Hepatocyte (in vitro differentiated cells): Measurements from ENCODE around the gene NTSR2. TPM values are rescaled to one million over a fixed set of nuclear protein-coding genes. Genes with fewer than 3 reads are reported as not detected.

ENCODE experiments used
- DNase-seq: peaks from one replicate; pipeline ENCODE4 v3.0.0-alpha.2; 2016; ENCODE audit warnings: low spot score
- H2AFZ ChIP-seq: fragments of 200-600 bp; sonication (generic); 2 replicates; pipeline ENCODE4 v1.6.0; 2016; ENCODE audit warnings: antibody characterized with exemption, mild to moderate bottlenecking
- H3K27ac ChIP-seq: fragments of 200-600 bp; sonication (generic); 2 replicates; pipeline ENCODE4 v1.5.1; 2016; ENCODE audit warnings: mild to moderate bottlenecking
- H3K27me3 ChIP-seq: fragments of 200-600 bp; sonication (generic); 2 replicates; pipeline ENCODE4 v1.6.1; 2016
- H3K36me3 ChIP-seq: fragments of 200-600 bp; sonication (generic); replicated peaks from 2 replicates; pipeline ENCODE4 v1.5.1; 2016; ENCODE audit warnings: low read depth; ENCODE audit not compliant: insufficient read depth
- H3K4me1 ChIP-seq: fragments of 200-600 bp; sonication (generic); 2 replicates; pipeline ENCODE4 v1.5.1; 2016; ENCODE audit warnings: mild to moderate bottlenecking, moderate library complexity; ENCODE audit not compliant: insufficient read depth
- H3K4me2 ChIP-seq: fragments of 200-600 bp; sonication (generic); 2 replicates; pipeline ENCODE4 v1.6.0; 2016
- H3K4me3 ChIP-seq: fragments of 200-600 bp; sonication (generic); 2 replicates; pipeline ENCODE4 v1.5.1; 2016; ENCODE audit warnings: mild to moderate bottlenecking
- H3K79me2 ChIP-seq: fragments of 200-600 bp; sonication (generic); 2 replicates; pipeline ENCODE4 v1.6.0; 2017; ENCODE audit warnings: mild to moderate bottlenecking
- H3K9me2 ChIP-seq: fragments of 200-600 bp; sonication (generic); replicated peaks from 2 replicates; pipeline ENCODE4 v1.6.0; 2017; ENCODE audit warnings: mild to moderate bottlenecking; ENCODE audit not compliant: insufficient read depth
- H3K9me3 ChIP-seq: fragments of 200-600 bp; sonication (generic); 2 replicates; pipeline ENCODE4 v1.5.1; 2016; ENCODE audit warnings: low read depth, mild to moderate bottlenecking
- H4K20me1 ChIP-seq: fragments of 200-600 bp; sonication (generic); 2 replicates; pipeline ENCODE4 v1.6.0; 2016; ENCODE audit warnings: mild to moderate bottlenecking; ENCODE audit not compliant: insufficient read depth, poor library complexity, severe bottlenecking
- CTCF ChIP-seq: fragments of 200-600 bp; sonication (generic); IDR thresholded peaks from 2 replicates; pipeline ENCODE4 v1.5.1; 2016; ENCODE audit warnings: antibody characterized with exemption, mild to moderate bottlenecking; ENCODE audit not compliant: poor library complexity
- EZH2 ChIP-seq: fragments of 200-600 bp; sonication (generic); IDR thresholded peaks from 2 replicates; pipeline ENCODE4 v1.6.1; 2016; ENCODE audit warnings: antibody characterized with exemption, mild to moderate bottlenecking, borderline replicate concordance
- EZH2phosphoT487 ChIP-seq: fragments of 200-600 bp; sonication (generic); IDR thresholded peaks from one replicate; pipeline ENCODE4 v1.6.1; 2018; ENCODE audit warnings: antibody characterized with exemption, mild to moderate bottlenecking, low read depth, moderate library complexity; ENCODE audit not compliant: unreplicated experiment, severe bottlenecking
- WGBS: methylation state at CpG from one replicate; pipeline ENCODE4 v1.1.6; 2016; ENCODE audit warnings: low lambda C conversion rate; ENCODE audit errors: missing lambda C conversion rate; 5-methylcytosine and 5-hydroxymethylcytosine counted together
- polyA plus RNA-seq: library from polyadenylated mRNA; unstranded; fragments of >200 nt; fragmentation: Nextera tagmentation; extraction: Ambion mirVana; gene quantifications from 2 replicates; pipeline ENCODE4 v1.2.1, GENCODE V29; 2016
- total RNA-seq: library from RNA; depleted of rRNA; stranded (reverse); fragments of >200 nt; gene quantifications from 2 replicates; pipeline ENCODE4 v1.2.3, GENCODE V29; 2014

The NTSR2 gene
- total and polyA plus RNA-seq, 2 experiments from 2014 or later = 0.28 TPM; not detected in 1

- Histone ChIP-seq H4K20me1 (no peaks in the 10 kb centered on the region), H3K4me3 (no peak overlapping the region), H3K36me3 (no peaks in the 10 kb centered on the region), H3K9me2 (no peaks in the 10 kb centered on the region), H3K9me3 (no peaks in the 10 kb centered on the region), H3K79me2 (no peaks in the 10 kb centered on the region), H3K27me3 (no peaks in the 10 kb centered on the region), H3K4me2 (no peak overlapping the region), H3K4me1 (no peaks in the 10 kb centered on the region), H3K27ac (no peak overlapping the region), H2AFZ (no peak overlapping the region)
- no peak for DNase-seq
- no peak for TF ChIP-seq CTCF
- TF ChIP-seq EZH2 = no peak
- no peak for TF ChIP-seq EZH2phosphoT487
- 94% methylated on average over 11 of the region's 11 CpGs for WGBS
Observed at GRCh38 chr2:11629215-11629614, 40.8 kb downstream of the NTSR2 start.

GRCh38 chr2:11628675-11629074 is 41.3 kb downstream of the NTSR2 start:
- H3K9me3 ChIP-seq = no peaks in the 10 kb centered on the region

GRCh38 chr2:11625671-11626070 is 44.3 kb downstream of the NTSR2 start:
- no peak for TF ChIP-seq EZH2
- TF ChIP-seq EZH2phosphoT487 = no peak
- no peak for TF ChIP-seq CTCF
- H4K20me1 ChIP-seq = no peaks in the 10 kb centered on the region
- no peaks in the 10 kb centered on the region for H3K79me2 ChIP-seq
- no peaks in the 10 kb centered on the region for H3K36me3 ChIP-seq
- no peak for DNase-seq
- no peaks in the 10 kb centered on the region for H3K9me3 ChIP-seq
- H3K9me2 ChIP-seq = no peaks in the 10 kb centered on the region
- H3K4me1 ChIP-seq = no peaks in the 10 kb centered on the region
- no peaks in the 10 kb centered on the region for H3K27me3 ChIP-seq
- no peak overlapping the region for H2AFZ ChIP-seq
- no peak overlapping the region for H3K4me3 ChIP-seq
- WGBS = 96% methylated on average over 10 of the region's 10 CpGs
- H3K4me2 ChIP-seq = no peak overlapping the region
- no peak overlapping the region for H3K27ac ChIP-seq

More at GRCh38 chr2:11628675-11629074, 41.3 kb downstream of the NTSR2 start:
- H3K4me1 ChIP-seq = no peaks in the 10 kb centered on the region
- WGBS = 94% methylated on average over 9 of the region's 9 CpGs
- H4K20me1 ChIP-seq = no peaks in the 10 kb centered on the region
- no peak overlapping the region for H3K27ac ChIP-seq
- no peak overlapping the region for H2AFZ ChIP-seq
- no peak for TF ChIP-seq EZH2phosphoT487
- no peak for TF ChIP-seq CTCF
- TF ChIP-seq EZH2 = no peak
- no peak for DNase-seq
- H3K36me3 ChIP-seq = no peaks in the 10 kb centered on the region
- H3K4me2 ChIP-seq = no peak overlapping the region
- no peaks in the 10 kb centered on the region for H3K27me3 ChIP-seq
- no peak overlapping the region for H3K4me3 ChIP-seq
- no peaks in the 10 kb centered on the region for H3K9me2 ChIP-seq
- H3K79me2 ChIP-seq = no peaks in the 10 kb centered on the region

- Histone ChIP-seq H3K27me3 (no peaks in the 10 kb centered on the region), H2AFZ (no peak overlapping the region)
Observed at GRCh38 chr2:11624893-11625292, 45.1 kb downstream of the NTSR2 start.

More at GRCh38 chr2:11624893-11625292, 45.1 kb downstream of the NTSR2 start:
- DNase-seq = no peak
- Histone ChIP-seq H3K27ac (no peak overlapping the region), H3K9me2 (no peaks in the 10 kb centered on the region), H4K20me1 (no peaks in the 10 kb centered on the region), H3K4me1 (no peaks in the 10 kb centered on the region), H3K79me2 (no peaks in the 10 kb centered on the region), H3K9me3 (no peaks in the 10 kb centered on the region), H3K4me3 (no peak overlapping the region), H3K4me2 (no peak overlapping the region), H3K36me3 (no peaks in the 10 kb centered on the region)
- TF ChIP-seq CTCF (no peak), EZH2 (no peak), EZH2phosphoT487 (no peak)
- WGBS = 96% methylated on average over 10 of the region's 10 CpGs
